ENCODE data around the gene PLCD3.

PLCD3 gene

GRCh38 chr17:45116434-45117016 lies 15.8 kb downstream of the PLCD3 start:
- no peak for DNase-seq

GRCh38 chr17:45115871-45116270 lies 16.4 kb downstream of the PLCD3 start:
- no peak for DNase-seq

- DNase-seq, result no peak
These were observed 17.2 kb downstream of the PLCD3 start for GRCh38 chr17:45115015-45115625.

- no peak for DNase-seq
These were observed 18.0 kb downstream of the PLCD3 start for GRCh38 chr17:45114117-45114932.

- DNase-seq, result no peak
These were observed 18.9 kb downstream of the PLCD3 start for GRCh38 chr17:45113424-45113754.

- DNase-seq, result no peak
These were observed 19.5 kb downstream of the PLCD3 start for GRCh38 chr17:45112559-45113423.

- no peak for DNase-seq
These were observed 20.5 kb downstream of the PLCD3 start for GRCh38 chr17:45111850-45112249.

GRCh38 chr17:45110676-45111611 lies 21.4 kb downstream of the PLCD3 start:
- DNase-seq, result no peak

- no peak for DNase-seq
These were observed 23.5 kb downstream of the PLCD3 start for GRCh38 chr17:45108595-45109521.

GRCh38 chr17:45108051-45108450 lies 24.3 kb downstream of the PLCD3 start:
- no peak for DNase-seq

GRCh38 chr17:45107293-45108010 lies 24.9 kb downstream of the PLCD3 start:
- no peak for DNase-seq

- no peak for DNase-seq
These were observed 25.7 kb downstream of the PLCD3 start for GRCh38 chr17:45106582-45106981.

- DNase-seq, result no peak
These were observed 26.2 kb downstream of the PLCD3 start for GRCh38 chr17:45106096-45106495.

- DNase-seq, result no peak
These were observed 27.2 kb downstream of the PLCD3 start for GRCh38 chr17:45104907-45105624.

GRCh38 chr17:45104497-45104896 lies 27.8 kb downstream of the PLCD3 start:
- DNase-seq, result no peak

GRCh38 chr17:45104029-45104428 lies 28.3 kb downstream of the PLCD3 start:
- DNase-seq, result no peak

GRCh38 chr17:45103269-45103795 lies 29.0 kb downstream of the PLCD3 start:
- DNase-seq, result no peak

GRCh38 chr17:45102856-45103255 lies 29.5 kb downstream of the PLCD3 start:
- DNase-seq, result no peak

Data from NCI-H1417 treated with DMSO at 0.1 percent for 48 hours (cell line).